A673 (cell line): ENCODE results near the gene EIPR1. TPM values are rescaled to one million over a fixed set of nuclear protein-coding genes. Genes with fewer than 3 reads are reported as not detected.

Experiments used
- BruUV-seq: library from RNA; stranded (reverse); fragments of 400-500 nt; replicated peaks from 2 replicates; lab custom pipeline; 2021; lab: Mats Ljungman, UMichigan
- CTCF ChIA-PET: fragments of 300-600 bp; sonication (Branson Sonifier 250); formaldehyde crosslinking; loops from one replicate; lab custom pipeline; 2022; ENCODE audit warnings: antibody characterized with exemption; lab: Charles Lee
- POLR2A ChIA-PET: fragments of 300-600 bp; sonication (Branson Sonifier 250); formaldehyde crosslinking; loops from one replicate; lab custom pipeline; 2022; ENCODE audit warnings: antibody characterized with exemption; ENCODE audit not compliant: low non-redundant PET; lab: Charles Lee
- DNase-seq: peaks from one replicate; pipeline ENCODE4 v3.0.0-alpha.2; 2015; ENCODE audit warnings: low spot score
- H3K27ac ChIP-seq: fragments of 200-600 bp; sonication (generic); 2 replicates; pipeline ENCODE4 v1.5.1; 2016; ENCODE audit warnings: mixed run types, low read depth, mild to moderate bottlenecking, mixed read lengths, antibody characterized with exemption, low read length; ENCODE audit not compliant: poor library complexity, severe bottlenecking
- H3K27me3 ChIP-seq: fragments of 200-600 bp; sonication (generic); replicated peaks from 2 replicates; pipeline ENCODE4 v1.6.1; 2017; ENCODE audit warnings: mixed run types, low read depth, mild to moderate bottlenecking, mixed read lengths, antibody characterized with exemption, low read length; ENCODE audit not compliant: insufficient read depth, poor library complexity
- H3K36me3 ChIP-seq: fragments of 200-600 bp; sonication (generic); 2 replicates; pipeline ENCODE4 v1.6.1; 2016; ENCODE audit warnings: mixed run types, mild to moderate bottlenecking, mixed read lengths, antibody characterized with exemption, low read length; ENCODE audit not compliant: insufficient read depth, poor library complexity, severe bottlenecking
- H3K4me1 ChIP-seq: fragments of 200-600 bp; sonication (generic); 2 replicates; pipeline ENCODE4 v1.6.1; 2017; ENCODE audit warnings: mixed run types, mild to moderate bottlenecking, mixed read lengths, antibody characterized with exemption, low read length; ENCODE audit not compliant: insufficient read depth, poor library complexity, severe bottlenecking
- H3K4me3 ChIP-seq: fragments of 200-600 bp; sonication (generic); 2 replicates; pipeline ENCODE4 v1.5.1; 2016; ENCODE audit warnings: low read depth, mixed run types, mild to moderate bottlenecking, mixed read lengths, low read length; ENCODE audit not compliant: poor library complexity, severe bottlenecking
- H3K9me3 ChIP-seq: fragments of 200-600 bp; sonication (generic); 2 replicates; pipeline ENCODE4 v1.6.1; 2016; ENCODE audit warnings: mixed run types, low read depth, mild to moderate bottlenecking, mixed read lengths, antibody characterized with exemption, low read length; ENCODE audit not compliant: poor library complexity, severe bottlenecking
- EZH2 ChIP-seq: fragments of 200-600 bp; sonication (generic); IDR thresholded peaks from 2 replicates; pipeline ENCODE4 v1.6.1; 2017; ENCODE audit warnings: borderline replicate concordance, low read depth, mild to moderate bottlenecking, mixed read lengths, antibody characterized with exemption, low read length; ENCODE audit not compliant: poor library complexity, severe bottlenecking
- intact Hi-C: fragments of 100-400 bp; cut with micrococcal nuclease; formaldehyde crosslinking; loops from one replicate; pipeline ENCODE4 v1.10.0; 2022; ENCODE audit not compliant: unreplicated experiment
- total RNA-seq: library from RNA; stranded (reverse); gene quantifications from 2 replicates; pipeline ENCODE4 v1.2.3, GENCODE V29; 2021
- TF ChIP-seq, protein P1 (sequence below): fragments of 300-800, 200-600 bp; sonication (generic); conservative IDR thresholded peaks from 2 replicates; pipeline ENCODE4 v1.5.1; 2017; ENCODE audit warnings: low read depth, mild to moderate bottlenecking, antibody characterized with exemption, low read length, moderate library complexity, mixed read lengths

Gene EIPR1
- total RNA-seq, 1 experiment from 2014 or later: 37.0 TPM

DNA sequence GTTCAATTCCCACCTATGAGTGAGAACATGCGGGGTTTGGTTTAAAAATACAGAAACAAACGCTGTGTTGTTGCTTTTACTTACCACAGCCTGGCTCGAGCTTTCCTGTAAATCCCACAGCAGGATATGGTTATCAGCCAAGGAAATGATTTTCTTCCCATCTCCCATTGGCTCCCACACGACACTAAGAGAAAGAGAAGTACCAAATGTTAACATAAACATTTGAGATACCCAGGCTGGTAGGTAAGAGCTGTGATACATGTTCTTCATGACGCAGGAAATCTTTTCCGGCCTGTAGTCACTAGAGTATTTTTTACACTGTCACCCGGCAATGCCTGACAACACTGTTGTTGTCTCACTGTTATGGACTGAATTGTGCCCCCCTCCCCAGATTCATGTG, 163.6 kb downstream of the EIPR1 start:
- Histone ChIP-seq H3K27me3 (no peaks in the 10 kb centered on the region), H3K4me3 (no peak overlapping the region), H3K9me3 (no peaks in the 10 kb centered on the region), H3K36me3 (no peaks in the 10 kb centered on the region), H3K27ac (no peak overlapping the region), H3K4me1 (no peaks in the 10 kb centered on the region)
- intact Hi-C loops: no loop called here
- BruUV-seq: no TSS peak
- POLR2A ChIA-PET: no interaction called here
- TF ChIP-seq, protein P1, sequence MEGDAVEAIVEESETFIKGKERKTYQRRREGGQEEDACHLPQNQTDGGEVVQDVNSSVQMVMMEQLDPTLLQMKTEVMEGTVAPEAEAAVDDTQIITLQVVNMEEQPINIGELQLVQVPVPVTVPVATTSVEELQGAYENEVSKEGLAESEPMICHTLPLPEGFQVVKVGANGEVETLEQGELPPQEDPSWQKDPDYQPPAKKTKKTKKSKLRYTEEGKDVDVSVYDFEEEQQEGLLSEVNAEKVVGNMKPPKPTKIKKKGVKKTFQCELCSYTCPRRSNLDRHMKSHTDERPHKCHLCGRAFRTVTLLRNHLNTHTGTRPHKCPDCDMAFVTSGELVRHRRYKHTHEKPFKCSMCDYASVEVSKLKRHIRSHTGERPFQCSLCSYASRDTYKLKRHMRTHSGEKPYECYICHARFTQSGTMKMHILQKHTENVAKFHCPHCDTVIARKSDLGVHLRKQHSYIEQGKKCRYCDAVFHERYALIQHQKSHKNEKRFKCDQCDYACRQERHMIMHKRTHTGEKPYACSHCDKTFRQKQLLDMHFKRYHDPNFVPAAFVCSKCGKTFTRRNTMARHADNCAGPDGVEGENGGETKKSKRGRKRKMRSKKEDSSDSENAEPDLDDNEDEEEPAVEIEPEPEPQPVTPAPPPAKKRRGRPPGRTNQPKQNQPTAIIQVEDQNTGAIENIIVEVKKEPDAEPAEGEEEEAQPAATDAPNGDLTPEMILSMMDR: no peak
- TF ChIP-seq EZH2: no peak
- CTCF ChIA-PET: no interaction called here
- DNase-seq: no peak

DNA sequence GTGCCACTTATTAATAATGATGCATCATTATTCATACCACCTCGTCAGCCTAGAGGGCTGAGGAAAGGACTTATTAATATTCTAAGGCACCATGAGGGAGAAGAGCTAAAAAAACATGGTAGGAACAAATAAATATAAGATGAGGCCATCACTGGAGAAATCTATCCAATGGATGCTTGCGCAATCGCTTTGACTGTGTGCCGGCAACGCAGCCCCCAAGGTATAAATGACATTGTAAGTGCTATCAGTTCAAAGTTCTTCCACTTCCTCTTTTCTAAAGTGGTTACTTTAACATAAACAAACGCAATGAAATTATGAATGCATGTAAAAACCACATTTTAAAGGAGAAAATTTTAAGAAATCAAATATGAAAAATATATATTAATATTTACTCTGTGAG, 164.6 kb downstream of the EIPR1 start:
- ChIA-PET POLR2A (no interaction called here), CTCF (no interaction called here)
- Histone ChIP-seq H3K27me3 (no peaks in the 10 kb centered on the region), H3K4me1 (no peaks in the 10 kb centered on the region), H3K27ac (no peak overlapping the region), H3K9me3 (no peaks in the 10 kb centered on the region), H3K36me3 (no peaks in the 10 kb centered on the region), H3K4me3 (no peak overlapping the region)
- BruUV-seq: no TSS peak
- intact Hi-C loops: no loop called here
- no peak for TF ChIP-seq EZH2
- TF ChIP-seq, protein P1: no peak
- no peak for DNase-seq

DNA sequence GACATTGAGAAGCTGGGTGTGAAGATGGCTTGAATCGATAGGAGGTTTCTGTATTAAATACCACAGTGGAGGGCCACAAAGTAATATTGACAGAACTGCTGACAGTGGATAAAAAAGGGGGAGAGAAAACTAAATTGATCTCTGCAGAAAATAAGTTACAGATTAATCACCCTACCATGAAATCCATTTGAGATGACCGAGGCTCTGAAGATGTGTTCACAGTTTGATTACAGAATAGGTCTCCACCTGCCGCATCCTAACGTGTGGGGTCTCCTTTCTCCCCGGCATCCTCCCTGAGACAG, 165.6 kb downstream of the EIPR1 start:
- Histone ChIP-seq H3K4me1 (no peaks in the 10 kb centered on the region), H3K27ac (no peak overlapping the region), H3K27me3 (no peaks in the 10 kb centered on the region), H3K9me3 (no peaks in the 10 kb centered on the region), H3K36me3 (no peaks in the 10 kb centered on the region), H3K4me3 (no peak overlapping the region)
- no TSS peak for BruUV-seq
- ChIA-PET CTCF (no interaction called here), POLR2A (no interaction called here)
- intact Hi-C loops: no loop called here
- TF ChIP-seq, protein P1: no peak
- no peak for TF ChIP-seq EZH2
- no peak for DNase-seq
